K562 (cell line): ENCODE results near the gene ZNF429. TPM values are rescaled to one million over a fixed set of nuclear protein-coding genes. Genes with fewer than 3 reads are reported as not detected.

Source experiments
- ATF7 ChIP-seq: fragments of 450-650 bp; IDR thresholded peaks from 2 replicates; pipeline ENCODE4 v1.7.1; 2014; ENCODE audit warnings: mild to moderate bottlenecking, moderate library complexity
- CREM ChIP-seq: IDR thresholded peaks from 2 replicates; pipeline ENCODE4 v1.6.1; 2014; ENCODE audit warnings: antibody characterized with exemption, low read depth
- ELF4 ChIP-seq: fragments of 450-650 bp; formaldehyde crosslinking; IDR thresholded peaks from 2 replicates; pipeline ENCODE4 v1.4.0; 2022; ENCODE audit warnings: missing genetic modification characterization
- FOXJ2 ChIP-seq: fragments of 200-800 bp; sonication (Bioruptor generic); IDR thresholded peaks from 2 replicates; pipeline ENCODE4 v1.6.1; 2016; ENCODE audit warnings: missing genetic modification characterization, missing compliant biosample characterization
- MAFK ChIP-seq: IDR thresholded peaks from 2 replicates; pipeline ENCODE4 v1.6.1; 2011; ENCODE audit warnings: low read length, improper control_type of control experiment
- NCOR1 ChIP-seq: fragments of 450-650 bp; IDR thresholded peaks from 2 replicates; pipeline ENCODE4 v1.6.1; 2016; ENCODE audit warnings: mild to moderate bottlenecking, moderate library complexity
- RAD51 ChIP-seq: fragments of 450-650 bp; IDR thresholded peaks from 2 replicates; pipeline ENCODE4 v1.7.1; 2016; ENCODE audit warnings: low read depth, mild to moderate bottlenecking, borderline replicate concordance
- TFAM ChIP-seq: fragments of 250-450 bp; sonication (Bioruptor Pico); conservative IDR thresholded peaks from 2 replicates; pipeline ENCODE4 v1.5.0; 2021; ENCODE audit warnings: mild to moderate bottlenecking, moderate library complexity
- ZNF165 ChIP-seq: fragments of 250-450 bp; sonication (Bioruptor Pico); IDR thresholded peaks from 2 replicates; pipeline ENCODE4 v1.4.0; 2020; ENCODE audit warnings: borderline replicate concordance
- ZNF766 ChIP-seq: fragments of 200-800 bp; sonication (Bioruptor generic); conservative IDR thresholded peaks from 2 replicates; pipeline ENCODE4 v1.6.1; 2016; ENCODE audit warnings: missing genetic modification characterization, missing compliant biosample characterization
- polyA plus RNA-seq, 8 experiments: library from polyadenylated mRNA; depleted of rRNA in 4 of 8; stranded (reverse) in 5 of 8; unstranded in 3 of 8; fragments of >200 nt; fragmentation: Nextera tagmentation in 2 of 8; fragmentation: Illumina TruSeq in 1 of 8; extraction: Ambion mirVana in 2 of 8; extraction: Trizol in 1 of 8; gene quantifications; 2 replicates each; pipeline versions ENCODE4 v1.2.1 to v1.2.3, GENCODE V29; 2011 to 2014; ENCODE audit warnings: inconsistent platforms in 1 of 8, missing spikeins in 1 of 8
- total RNA-seq, 7 experiments: library from RNA; depleted of rRNA in 6 of 7; stranded (reverse); fragments of >200 nt in 6 of 7; fragmentation: Illumina TruSeq in 2 of 7; extraction: Trizol in 2 of 7; gene quantifications; 2 replicates each; pipeline versions ENCODE4 v1.2.1 to v1.2.3, GENCODE V29; 2011 to 2021; ENCODE audit warnings: low replicate concordance in 1 of 7
- TF ChIP-seq, protein P1 (sequence below), 2 experiments: fragments of 450-650 bp; IDR thresholded peaks; 2 replicates each; pipeline ENCODE4 v1.6.1; 2016; ENCODE audit warnings: mild to moderate bottlenecking in 2 of 2, borderline replicate concordance in 1 of 2, low read depth in 1 of 2, moderate library complexity in 1 of 2
- TF ChIP-seq, protein P2 (sequence below): sonication (generic); formaldehyde crosslinking; IDR thresholded peaks from 2 replicates; pipeline ENCODE4 v1.8.0; 2023; ENCODE audit warnings: mild to moderate bottlenecking, missing genetic modification reagents
- TF ChIP-seq, protein P3 (sequence below): fragments of 450-650 bp; IDR thresholded peaks from 2 replicates; pipeline ENCODE4 v1.6.1; 2014; ENCODE audit warnings: low read depth, mild to moderate bottlenecking, moderate library complexity, borderline replicate concordance
- TF ChIP-seq, protein P4 (sequence below): fragments of 250-450 bp; sonication (Bioruptor Pico); IDR thresholded peaks from 2 replicates; pipeline ENCODE4 v1.5.1; 2021; ENCODE audit warnings: mild to moderate bottlenecking

Gene ZNF429
- total and polyA plus RNA-seq, 9 of the 15 experiments (the other 6 are each of a cell fraction or from before 2014, with no cell fraction given) = 11.4 to 24.5 (median 16.3) TPM

DNA sequence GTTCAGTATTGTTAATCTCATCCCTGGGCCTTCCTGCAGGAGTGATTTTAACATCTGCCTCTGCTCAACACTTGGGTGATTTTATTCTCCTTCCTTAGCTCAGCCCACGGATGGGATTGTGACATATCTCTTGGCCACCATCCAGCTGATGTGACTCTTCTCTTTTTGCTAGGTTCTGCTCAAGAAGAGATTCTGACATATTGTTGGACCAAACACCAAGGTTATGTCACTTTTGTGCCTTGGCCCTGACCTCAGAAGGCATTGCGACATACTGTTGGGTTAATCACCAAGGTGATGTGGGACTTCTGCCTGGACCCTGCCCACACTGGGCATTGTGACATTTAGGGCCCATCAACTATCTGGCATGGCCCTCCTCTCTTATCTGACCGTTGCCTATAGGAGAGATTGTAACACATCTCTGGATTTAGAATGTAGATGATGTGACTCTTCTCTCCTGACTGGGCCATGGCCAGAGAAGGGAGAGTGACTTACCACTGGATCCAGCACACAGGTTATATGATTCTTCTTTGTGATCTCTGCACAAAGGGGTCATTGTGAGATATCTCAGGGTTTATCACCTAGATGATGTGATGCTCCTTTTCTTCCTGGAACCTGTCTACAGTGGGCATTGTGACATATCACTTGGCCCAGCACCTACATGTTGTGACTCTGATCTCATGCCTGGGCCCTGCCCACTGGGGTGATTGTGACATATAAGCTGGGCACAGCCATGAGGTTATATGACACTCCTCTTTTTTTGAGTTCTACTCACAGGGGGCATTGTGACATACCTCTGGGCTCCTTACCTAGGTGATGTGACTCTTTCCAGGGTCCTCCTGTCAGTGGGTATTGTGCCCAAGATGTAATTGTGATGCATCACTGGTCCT lies 88.8 kb downstream of the ZNF429 start (continued):
- TF ChIP-seq ZNF766 = peak; percentile 83; the same call in 1 of the 2 replicates
- TF ChIP-seq ATF7 = peak; percentile 96
- no peak for TF ChIP-seq RAD51
- TF ChIP-seq CREM = peak; percentile 67
- peak; percentile 76 for TF ChIP-seq MAFK
- peak; percentile 73 for TF ChIP-seq NCOR1
- TF ChIP-seq FOXJ2 (tag) = peak; percentile 88
- TF ChIP-seq, protein P1, sequence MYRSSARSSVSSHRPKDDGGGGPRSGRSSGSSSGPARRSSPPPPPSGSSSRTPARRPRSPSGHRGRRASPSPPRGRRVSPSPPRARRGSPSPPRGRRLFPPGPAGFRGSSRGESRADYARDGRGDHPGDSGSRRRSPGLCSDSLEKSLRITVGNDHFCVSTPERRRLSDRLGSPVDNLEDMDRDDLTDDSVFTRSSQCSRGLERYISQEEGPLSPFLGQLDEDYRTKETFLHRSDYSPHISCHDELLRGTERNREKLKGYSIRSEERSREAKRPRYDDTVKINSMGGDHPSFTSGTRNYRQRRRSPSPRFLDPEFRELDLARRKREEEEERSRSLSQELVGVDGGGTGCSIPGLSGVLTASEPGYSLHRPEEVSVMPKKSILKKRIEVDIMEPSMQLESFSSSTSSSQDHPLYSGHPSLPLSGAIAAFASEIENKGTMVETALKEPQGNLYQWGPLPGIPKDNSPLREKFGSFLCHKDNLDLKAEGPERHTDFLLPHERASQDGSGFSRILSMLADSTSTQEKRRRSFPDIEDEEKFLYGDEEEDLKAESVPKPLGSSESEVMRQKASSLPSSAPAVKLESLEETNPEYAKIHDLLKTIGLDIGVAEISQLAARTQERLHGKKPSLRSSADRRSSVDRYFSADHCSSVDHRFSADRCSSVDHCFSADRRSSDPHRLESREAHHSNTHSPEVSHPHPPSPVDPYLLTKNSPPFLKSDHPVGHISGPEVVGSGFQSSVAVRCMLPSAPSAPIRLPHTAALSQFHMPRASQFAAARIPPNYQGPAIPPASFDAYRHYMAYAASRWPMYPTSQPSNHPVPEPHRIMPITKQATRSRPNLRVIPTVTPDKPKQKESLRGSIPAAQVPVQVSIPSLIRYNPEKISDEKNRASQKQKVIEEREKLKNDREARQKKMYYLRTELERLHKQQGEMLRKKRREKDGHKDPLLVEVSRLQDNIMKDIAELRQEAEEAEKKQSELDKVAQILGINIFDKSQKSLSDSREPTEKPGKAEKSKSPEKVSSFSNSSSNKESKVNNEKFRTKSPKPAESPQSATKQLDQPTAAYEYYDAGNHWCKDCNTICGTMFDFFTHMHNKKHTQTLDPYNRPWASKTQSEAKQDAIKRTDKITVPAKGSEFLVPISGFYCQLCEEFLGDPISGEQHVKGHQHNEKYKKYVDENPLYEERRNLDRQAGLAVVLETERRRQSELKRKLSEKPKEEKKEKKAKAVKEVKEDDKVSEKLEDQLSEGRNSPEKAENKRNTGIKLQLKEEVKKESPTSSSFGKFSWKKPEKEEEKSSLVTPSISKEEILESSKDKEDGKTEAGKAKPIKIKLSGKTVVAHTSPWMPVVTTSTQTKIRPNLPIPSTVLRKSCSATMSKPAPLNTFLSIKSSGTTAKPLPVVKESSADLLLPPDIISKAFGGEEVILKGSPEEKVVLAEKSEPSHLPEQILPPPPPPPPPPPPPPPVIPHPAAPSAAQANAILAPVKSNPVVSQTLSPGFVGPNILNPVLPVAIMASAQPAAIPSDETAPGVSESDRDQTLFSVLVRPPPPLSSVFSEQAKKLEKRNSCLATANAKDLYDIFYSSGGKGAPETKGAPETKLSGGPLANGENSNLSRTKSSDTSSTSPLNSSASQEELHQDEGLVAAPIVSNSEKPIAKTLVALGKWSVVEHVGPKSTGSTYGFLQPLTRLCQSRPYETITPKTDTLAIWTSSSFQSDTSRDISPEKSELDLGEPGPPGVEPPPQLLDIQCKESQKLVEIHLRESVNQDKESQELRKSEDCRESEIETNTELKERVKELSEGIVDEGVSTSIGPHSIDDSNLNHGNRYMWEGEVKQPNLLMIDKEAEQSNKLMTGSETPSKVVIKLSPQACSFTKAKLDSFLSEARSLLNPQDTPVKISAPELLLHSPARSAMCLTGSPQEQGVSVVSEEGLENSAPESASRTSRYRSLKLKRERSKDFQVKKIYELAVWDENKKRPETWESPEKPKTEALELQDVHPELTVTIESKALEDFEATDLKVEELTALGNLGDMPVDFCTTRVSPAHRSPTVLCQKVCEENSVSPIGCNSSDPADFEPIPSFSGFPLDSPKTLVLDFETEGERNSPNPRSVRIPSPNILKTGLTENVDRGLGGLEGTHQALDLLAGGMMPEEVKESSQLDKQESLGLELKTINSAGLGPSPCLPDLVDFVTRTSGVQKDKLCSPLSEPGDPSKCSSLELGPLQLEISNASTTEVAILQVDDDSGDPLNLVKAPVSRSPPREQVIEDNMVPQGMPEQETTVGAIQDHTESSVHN (IDR thresholded peaks at IDR 0.05; ENCODE audit: borderline replicate concordance in 1 of 2, low read depth in 1 of 2) = peak in 1 of 2 experiments; percentile 84; a peak in 2 of 4 replicates
- no peak for TF ChIP-seq ZNF165 (CRISPR knock-in tag)
- TF ChIP-seq, protein P2, sequence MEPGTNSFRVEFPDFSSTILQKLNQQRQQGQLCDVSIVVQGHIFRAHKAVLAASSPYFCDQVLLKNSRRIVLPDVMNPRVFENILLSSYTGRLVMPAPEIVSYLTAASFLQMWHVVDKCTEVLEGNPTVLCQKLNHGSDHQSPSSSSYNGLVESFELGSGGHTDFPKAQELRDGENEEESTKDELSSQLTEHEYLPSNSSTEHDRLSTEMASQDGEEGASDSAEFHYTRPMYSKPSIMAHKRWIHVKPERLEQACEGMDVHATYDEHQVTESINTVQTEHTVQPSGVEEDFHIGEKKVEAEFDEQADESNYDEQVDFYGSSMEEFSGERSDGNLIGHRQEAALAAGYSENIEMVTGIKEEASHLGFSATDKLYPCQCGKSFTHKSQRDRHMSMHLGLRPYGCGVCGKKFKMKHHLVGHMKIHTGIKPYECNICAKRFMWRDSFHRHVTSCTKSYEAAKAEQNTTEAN (CRISPR knock-in tag) = no peak
- TF ChIP-seq, protein P3, sequence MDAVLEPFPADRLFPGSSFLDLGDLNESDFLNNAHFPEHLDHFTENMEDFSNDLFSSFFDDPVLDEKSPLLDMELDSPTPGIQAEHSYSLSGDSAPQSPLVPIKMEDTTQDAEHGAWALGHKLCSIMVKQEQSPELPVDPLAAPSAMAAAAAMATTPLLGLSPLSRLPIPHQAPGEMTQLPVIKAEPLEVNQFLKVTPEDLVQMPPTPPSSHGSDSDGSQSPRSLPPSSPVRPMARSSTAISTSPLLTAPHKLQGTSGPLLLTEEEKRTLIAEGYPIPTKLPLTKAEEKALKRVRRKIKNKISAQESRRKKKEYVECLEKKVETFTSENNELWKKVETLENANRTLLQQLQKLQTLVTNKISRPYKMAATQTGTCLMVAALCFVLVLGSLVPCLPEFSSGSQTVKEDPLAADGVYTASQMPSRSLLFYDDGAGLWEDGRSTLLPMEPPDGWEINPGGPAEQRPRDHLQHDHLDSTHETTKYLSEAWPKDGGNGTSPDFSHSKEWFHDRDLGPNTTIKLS = peak; percentile 29; the same call in 1 of the 2 replicates
- TF ChIP-seq, protein P4, sequence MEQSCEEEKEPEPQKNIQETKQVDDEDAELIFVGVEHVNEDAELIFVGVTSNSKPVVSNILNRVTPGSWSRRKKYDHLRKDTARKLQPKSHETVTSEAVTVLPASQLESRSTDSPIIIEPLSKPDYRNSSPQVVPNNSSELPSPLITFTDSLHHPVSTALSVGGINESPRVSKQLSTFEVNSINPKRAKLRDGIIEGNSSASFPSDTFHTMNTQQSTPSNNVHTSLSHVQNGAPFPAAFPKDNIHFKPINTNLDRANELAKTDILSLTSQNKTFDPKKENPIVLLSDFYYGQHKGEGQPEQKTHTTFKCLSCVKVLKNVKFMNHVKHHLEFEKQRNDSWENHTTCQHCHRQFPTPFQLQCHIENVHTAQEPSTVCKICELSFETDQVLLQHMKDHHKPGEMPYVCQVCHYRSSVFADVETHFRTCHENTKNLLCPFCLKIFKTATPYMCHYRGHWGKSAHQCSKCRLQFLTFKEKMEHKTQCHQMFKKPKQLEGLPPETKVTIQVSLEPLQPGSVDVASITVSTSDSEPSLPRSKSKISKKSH = no peak
- peak; percentile 70; the same call in 1 of the 2 replicates for TF ChIP-seq ELF4 (CRISPR knock-in tag)
- TF ChIP-seq TFAM (CRISPR knock-in tag) = no peak
